Activated CD4-positive, alpha-beta T cell treated with anti-CD3 and anti-CD28 coated beads for 1 hour (primary cell): ENCODE measurements around the gene AMIGO2.

Source experiments
- DNase-seq: peaks from one replicate; pipeline ENCODE4 v3.0.0-alpha.2; 2020

The AMIGO2 gene

DNA sequence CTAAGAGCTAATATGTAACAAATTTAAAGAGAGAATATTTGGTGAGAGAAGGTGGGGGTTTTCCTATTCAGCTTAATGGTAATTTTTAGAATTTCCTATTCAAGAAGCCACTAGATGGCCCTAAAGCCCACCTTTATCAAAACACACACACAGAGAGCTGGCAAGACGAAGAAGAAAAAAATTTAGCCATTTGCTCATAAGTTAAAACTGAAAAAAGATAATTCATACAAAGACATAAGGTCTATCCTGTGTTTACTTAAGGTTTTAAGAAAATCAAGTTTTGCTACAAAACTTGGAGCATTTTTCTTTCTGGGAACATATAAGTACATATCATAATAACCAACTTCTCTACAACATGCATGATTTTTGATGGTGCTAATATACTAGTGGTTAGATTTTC is 47.1 kb downstream of the AMIGO2 start:
- DNase-seq, result no peak

DNA sequence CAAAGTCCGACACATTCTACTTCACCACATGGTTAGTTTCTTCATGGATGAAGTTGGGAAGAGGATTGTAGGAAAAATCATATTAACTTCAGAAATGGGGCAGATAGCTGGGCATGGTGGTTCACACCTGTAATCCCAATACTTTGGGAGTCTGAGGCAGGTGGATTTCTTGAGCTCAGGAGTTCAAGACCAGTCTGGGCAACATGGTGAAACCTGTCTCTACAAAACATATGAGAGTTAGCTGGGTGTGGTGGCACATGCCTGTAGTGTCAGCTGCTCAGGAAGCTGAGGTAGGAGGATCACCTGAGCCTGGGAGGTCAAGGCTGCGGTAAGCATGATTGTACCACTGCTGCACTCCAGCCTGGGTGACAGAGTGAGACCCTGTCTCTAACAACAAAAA is 49.9 kb downstream of the AMIGO2 start:
- no peak for DNase-seq

DNA sequence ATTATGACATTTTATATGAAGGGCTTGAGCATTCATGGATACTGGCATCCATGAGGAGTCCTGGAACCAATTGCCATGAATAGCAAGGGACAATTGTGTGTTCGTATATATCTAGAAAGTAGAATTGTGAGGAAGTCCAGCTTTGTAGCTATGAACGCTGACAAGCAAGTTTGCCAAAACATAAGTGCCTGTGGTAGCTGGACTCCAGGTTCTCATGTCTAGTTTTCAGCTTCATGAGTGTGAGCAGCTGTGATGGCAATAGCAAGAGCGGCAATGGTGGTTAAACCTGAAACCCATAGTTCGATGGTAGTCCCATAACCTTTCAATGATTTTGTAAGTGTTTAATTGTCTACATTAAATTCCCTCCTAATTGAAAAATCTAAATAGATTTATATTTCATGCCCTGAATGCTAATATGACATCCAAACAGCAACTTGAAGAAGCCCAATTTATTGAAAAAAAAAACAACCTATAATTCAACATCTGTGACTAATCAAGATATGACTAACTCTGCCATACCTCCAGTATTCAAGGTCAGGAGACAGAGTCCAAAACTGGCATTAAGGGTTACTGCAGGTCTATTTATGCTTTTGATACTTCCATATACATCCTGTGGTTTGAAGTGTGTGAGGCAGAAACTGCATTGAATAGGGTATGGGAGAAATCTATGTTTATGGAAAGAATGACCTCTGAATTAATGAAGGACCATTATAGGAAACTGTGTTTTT is 50.6 kb downstream of the AMIGO2 start:
- no peak for DNase-seq

DNA sequence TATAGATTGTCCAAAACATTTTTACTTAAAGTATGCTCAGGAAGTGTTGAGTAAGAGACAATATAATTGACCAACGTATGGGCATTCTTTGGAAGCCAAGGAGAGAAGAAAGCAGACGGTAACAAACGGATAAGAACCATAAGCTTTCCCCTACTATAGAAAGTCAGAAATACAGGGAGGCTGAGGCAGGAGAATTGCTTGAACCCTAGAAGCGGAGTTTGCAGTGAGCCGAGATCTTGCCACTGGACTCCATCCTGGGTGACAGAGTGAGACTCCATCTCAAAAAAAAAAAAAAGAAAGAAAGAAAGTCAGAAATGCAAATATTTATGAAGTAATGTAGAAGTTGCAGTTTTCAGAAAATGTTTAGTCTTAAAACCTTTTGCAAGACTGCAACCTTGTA is 51.6 kb downstream of the AMIGO2 start:
- no peak for DNase-seq
